Keratinocyte (primary cell): ENCODE measurements around the gene TNS3. TPM values are rescaled to one million over a fixed set of nuclear protein-coding genes. Genes with fewer than 3 reads are reported as not detected.

ENCODE experiments used
- DNase-seq: peaks from one replicate; pipeline ENCODE4 v3.0.0-alpha.2; 2011; ENCODE audit warnings: low read depth, missing footprints, low spot score
- FAIRE-seq: peaks from 2 replicates; lab custom pipeline; 2011; peaks lifted over from hg19 to GRCh38; lab: Jason Lieb, UNC
- H2AFZ ChIP-seq: 2 replicates; pipeline ENCODE4 v1.6.0; 2012; ENCODE audit warnings: low read length, control low read depth, inconsistent platforms; ENCODE audit not compliant: control insufficient read depth
- H3K27ac ChIP-seq: 2 replicates; pipeline ENCODE4 v1.5.1; 2011; ENCODE audit warnings: low read length; ENCODE audit not compliant: control insufficient read depth, insufficient read depth
- H3K27me3 ChIP-seq: 3 replicates; pipeline ENCODE4 v1.6.0; 2011; ENCODE audit warnings: low read length; ENCODE audit not compliant: control insufficient read depth, insufficient read depth; ENCODE audit errors: extremely low read depth
- H3K36me3 ChIP-seq, 2 experiments: 2 replicates in 1 of 2; 3 replicates in 1 of 2; pipeline ENCODE4 v1.5.1; 2011; ENCODE audit warnings: low read length in 2 of 2, mild to moderate bottlenecking in 1 of 2; ENCODE audit not compliant: control insufficient read depth in 2 of 2, insufficient read depth in 2 of 2; ENCODE audit errors: extremely low read depth in 1 of 2
- H3K4me1 ChIP-seq: 3 replicates; pipeline ENCODE4 v1.5.1; 2011; ENCODE audit warnings: low read length; ENCODE audit not compliant: control insufficient read depth, insufficient read depth; ENCODE audit errors: extremely low read depth
- H3K4me2 ChIP-seq: 3 replicates; pipeline ENCODE4 v1.6.0; 2011; ENCODE audit warnings: low read depth, low read length; ENCODE audit not compliant: control insufficient read depth, insufficient read depth; ENCODE audit errors: extremely low read depth
- H3K4me3 ChIP-seq, 3 experiments: fragments of 200-600 bp in 1 of 3; sonication (generic) in 1 of 3; 2 replicates in 2 of 3; 3 replicates in 1 of 3; pipeline ENCODE4 v1.5.1; 2011 to 2016; ENCODE audit warnings: low read length in 3 of 3, mild to moderate bottlenecking in 3 of 3, control low read depth in 2 of 3, inconsistent platforms in 1 of 3, low read depth in 1 of 3, mixed read lengths in 1 of 3, mixed run types in 1 of 3, moderate library complexity in 1 of 3; ENCODE audit not compliant: control insufficient read depth in 2 of 3, insufficient read depth in 2 of 3; ENCODE audit errors: extremely low read depth in 1 of 3
- H3K79me2 ChIP-seq: 2 replicates; pipeline ENCODE4 v1.6.0; 2012; ENCODE audit warnings: low read length; ENCODE audit not compliant: control insufficient read depth, insufficient read depth
- H3K9ac ChIP-seq: 3 replicates; pipeline ENCODE4 v1.6.0; 2011; ENCODE audit warnings: low read length; ENCODE audit not compliant: control insufficient read depth, insufficient read depth; ENCODE audit errors: extremely low read depth
- H3K9me1 ChIP-seq: 3 replicates; pipeline ENCODE4 v1.6.0; 2011; ENCODE audit warnings: low read length; ENCODE audit not compliant: control insufficient read depth, insufficient read depth; ENCODE audit errors: extremely low read depth
- H3K9me3 ChIP-seq: 2 replicates; pipeline ENCODE4 v1.5.1; 2012; ENCODE audit warnings: low read depth, low read length; ENCODE audit not compliant: control insufficient read depth
- H4K20me1 ChIP-seq: 3 replicates; pipeline ENCODE4 v1.6.0; 2011; ENCODE audit warnings: low read length; ENCODE audit not compliant: control insufficient read depth, insufficient read depth; ENCODE audit errors: extremely low read depth
- CTCF ChIP-seq, 3 experiments: IDR thresholded peaks in 1 of 3; conservative IDR thresholded peaks in 1 of 3; optimal IDR thresholded peaks in 1 of 3; 2 replicates in 2 of 3; 3 replicates in 1 of 3; pipeline versions ENCODE3 to v1.5.1; 2011; ENCODE audit warnings: low read length in 3 of 3, mild to moderate bottlenecking in 3 of 3, moderate library complexity in 2 of 3, control low read depth in 1 of 3, inconsistent platforms in 1 of 3; ENCODE audit not compliant: insufficient read depth in 2 of 3; ENCODE audit errors: extremely low read depth in 1 of 3
- EZH2 ChIP-seq: IDR thresholded peaks from one replicate; pipeline ENCODE4 v1.6.1; 2012; ENCODE audit warnings: inconsistent platforms, mild to moderate bottlenecking, low read length, moderate library complexity
- dilution Hi-C: fragments of 300-500 bp; cut with MboI; formaldehyde crosslinking; loops from one replicate; pipeline ENCODE4 v1.7.0; 2020; ENCODE audit warnings: low sequenced_read_pairs; ENCODE audit not compliant: extremely low pct_ligation_motif_present
- polyA plus RNA-seq, 5 experiments: library from polyadenylated mRNA; depleted of rRNA in 3 of 5; stranded (reverse) in 3 of 5; stranded (forward) in 1 of 5; unstranded in 1 of 5; fragments of >200 nt; gene quantifications; 1 replicate in 1 of 5; 2 replicates in 3 of 5; 3 replicates in 1 of 5; pipeline versions ENCODE4 v1.2.1 to v1.2.3, GENCODE V29; 2011 to 2012; ENCODE audit warnings: missing spikeins in 2 of 5, low read depth in 1 of 5, low replicate concordance in 1 of 5

The TNS3 gene
- polyA plus RNA-seq, 1 donor (not counting 4 experiments of a cell fraction or from before 2014, with no cell fraction given): 3.9 TPM

- Histone ChIP-seq H3K79me2 (no peaks in the 10 kb centered on the region), H4K20me1 (no peaks in the 10 kb centered on the region), H3K4me3 (no peak overlapping the region), H2AFZ (peak overlapping the region; percentile 39), H3K36me3 (no peaks in the 10 kb centered on the region), H3K4me2 (peak overlapping the region; percentile 70), H3K4me1 (peaks cover 39% of the 10 kb centered on the region), H3K27me3 (no peaks in the 10 kb centered on the region), H3K27ac (no peak overlapping the region), H3K9me3 (no peaks in the 10 kb centered on the region), H3K9me1 (peaks cover 3% of the 10 kb centered on the region), H3K9ac (peak overlapping the region; percentile 2)
- DNase-seq (peak; percentile 50), FAIRE-seq (peak; percentile 85)
- TF ChIP-seq CTCF (optimal IDR thresholded peaks at IDR 0.05 in 1 of 3, IDR thresholded peaks at IDR 0.05 in 1 of 3, conservative IDR thresholded peaks at IDR 0.05 in 1 of 3; ENCODE audit: extremely low read depth in 1 of 3, insufficient read depth in 2 of 3, low read length in 3 of 3): peak in 1 of 3 experiments; percentile 11
- no peak for TF ChIP-seq EZH2
- dilution Hi-C loops: no loop called here
Observed at GRCh38 chr7:47571331-47572093, 10.4 kb downstream of the TNS3 start.

GRCh38 chr7:47570649-47571050 is 11.3 kb downstream of the TNS3 start:
- no peak overlapping the region for H3K4me2 ChIP-seq
- H3K27me3 ChIP-seq: no peaks in the 10 kb centered on the region
- no peak overlapping the region for H3K27ac ChIP-seq
- H3K79me2 ChIP-seq: no peaks in the 10 kb centered on the region
- DNase-seq: no peak
- H3K4me3 ChIP-seq: no peak overlapping the region
- no peak for FAIRE-seq
- TF ChIP-seq CTCF (optimal IDR thresholded peaks at IDR 0.05 in 1 of 3, IDR thresholded peaks at IDR 0.05 in 1 of 3, conservative IDR thresholded peaks at IDR 0.05 in 1 of 3; ENCODE audit: extremely low read depth in 1 of 3, insufficient read depth in 2 of 3, low read length in 3 of 3) (no peak), EZH2 (no peak)
- H3K4me1 ChIP-seq: peaks cover 31% of the 10 kb centered on the region
- dilution Hi-C loops: no loop called here
- H3K9me3 ChIP-seq: no peaks in the 10 kb centered on the region
- no peaks in the 10 kb centered on the region for H3K36me3 ChIP-seq
- H2AFZ ChIP-seq: no peak overlapping the region
- no peaks in the 10 kb centered on the region for H3K9me1 ChIP-seq
- no peaks in the 10 kb centered on the region for H4K20me1 ChIP-seq
- no peak overlapping the region for H3K9ac ChIP-seq
